ENCODE measurements around the gene NAA80.

- TF ChIP-seq CEBPB (IDR thresholded peaks at IDR 0.05; ENCODE audit: borderline replicate concordance in 1 of 2, low read depth in 2 of 2, low read length in 2 of 2): no peak
- no peak for TF ChIP-seq MXI1 (IDR thresholded peaks at IDR 0.05; ENCODE audit: low read depth, low read length)
Observed at GRCh38 chr3:50290161-50290641, 9.0 kb downstream of the NAA80 start.

All from GM12878 (cell line).